Ovary (tissue), 3 donors: ENCODE data around the gene LDB2.

Experiments used
- CTCF ChIP-seq, 3 donors: fragments of 450-650 bp in 2 of 3; fragments of 200-600 bp in 1 of 3; IDR thresholded peaks; one replicate each; pipeline versions ENCODE4 v1.5.1 to v1.8.0; 2016 to 2022; ENCODE audit warnings: antibody characterized with exemption in 3 of 3, mild to moderate bottlenecking in 1 of 3
- POLR2A ChIP-seq: fragments of 450-650 bp; IDR thresholded peaks from one replicate; pipeline ENCODE4 v1.6.1; 2017; ENCODE audit warnings: antibody characterized with exemption, mild to moderate bottlenecking, moderate library complexity
- donor health status: DM: no; HTN: no; CAD: no.

GRCh38 chr4:16865209-16865896 is 33.1 kb downstream of the LDB2 start:
- no peak for TF ChIP-seq CTCF (IDR thresholded peaks at IDR 0.05)
- TF ChIP-seq POLR2A: no peak
